Measurements from ENCODE around the gene ANKRD33. TPM values are rescaled to one million over a fixed set of nuclear protein-coding genes. Genes with fewer than 3 reads are reported as not detected.
A peak's percentile ranks its signal among the peaks of the same experiment; 100 is the strongest.

The ANKRD33 gene
- total RNA-seq, 1 donor from 2014 or later = not detected

GRCh38 chr12:51851413-51852124, 36.3 kb upstream of the ANKRD33 start:
- H4K20me1 ChIP-seq (ENCODE audit: insufficient read depth, low read length) = no peaks in the 10 kb centered on the region
- TF ChIP-seq EZH2 (IDR thresholded peaks at IDR 0.05; ENCODE audit: insufficient read depth, low read length) = no peak
- no peak for TF ChIP-seq CTCF (IDR thresholded peaks at IDR 0.05; ENCODE audit: insufficient read depth, low read depth, low read length)
- no peak overlapping the region for H3K27ac ChIP-seq (ENCODE audit: low read depth, low read length)
- no peak overlapping the region for H3K4me3 ChIP-seq (ENCODE audit: insufficient read depth, low read depth, low read length)
- no peaks in the 10 kb centered on the region for H3K36me3 ChIP-seq (ENCODE audit: insufficient read depth, low read length)
- H3K79me2 ChIP-seq (ENCODE audit: insufficient read depth, low read length) = no peaks in the 10 kb centered on the region
- no peaks in the 10 kb centered on the region for H3K36me3 Mint-ChIP-seq (ENCODE audit: low read depth, unreplicated experiment)
- no peak for DNase-seq (ENCODE audit: low read depth)
- no peak overlapping the region for H3K9ac ChIP-seq (ENCODE audit: low read length)
- no peak overlapping the region for H3K27ac Mint-ChIP-seq (ENCODE audit: unreplicated experiment)
- H3K27me3 ChIP-seq (ENCODE audit: insufficient read depth, low read length) = peaks cover 9% of the 10 kb centered on the region
- H3K4me1 ChIP-seq (ENCODE audit: insufficient read depth, low read length) = peaks cover 13% of the 10 kb centered on the region
- H3K27me3 Mint-ChIP-seq (ENCODE audit: low read depth, unreplicated experiment) = peaks cover 7% of the 10 kb centered on the region
- H3K4me1 Mint-ChIP-seq (ENCODE audit: low read depth, unreplicated experiment) = peaks cover 8% of the 10 kb centered on the region
- no peak overlapping the region for H3K4me2 ChIP-seq (ENCODE audit: low read length)
- H2AFZ ChIP-seq (ENCODE audit: low read depth, low read length) = no peak overlapping the region
- no peak overlapping the region for H3K4me3 Mint-ChIP-seq (ENCODE audit: unreplicated experiment)
- no peaks in the 10 kb centered on the region for H3K9me3 Mint-ChIP-seq (ENCODE audit: unreplicated experiment)
- H3K9me3 ChIP-seq (ENCODE audit: insufficient read depth, low read depth, low read length) = no peaks in the 10 kb centered on the region
- no peak for FAIRE-seq

GRCh38 chr12:51852404-51853137, 35.3 kb upstream of the ANKRD33 start:
- no peaks in the 10 kb centered on the region for H3K36me3 ChIP-seq (ENCODE audit: insufficient read depth, low read length)
- no peaks in the 10 kb centered on the region for H4K20me1 ChIP-seq (ENCODE audit: insufficient read depth, low read length)
- no peaks in the 10 kb centered on the region for H3K36me3 Mint-ChIP-seq (ENCODE audit: low read depth, unreplicated experiment)
- FAIRE-seq (no peak), DNase-seq (ENCODE audit: low read depth) (no peak)
- no peak overlapping the region for H3K4me2 ChIP-seq (ENCODE audit: low read length)
- no peak overlapping the region for H2AFZ ChIP-seq (ENCODE audit: low read depth, low read length)
- H3K79me2 ChIP-seq (ENCODE audit: insufficient read depth, low read length) = no peaks in the 10 kb centered on the region
- peaks cover 10% of the 10 kb centered on the region for H3K27me3 Mint-ChIP-seq (ENCODE audit: low read depth, unreplicated experiment)
- H3K9me3 ChIP-seq (ENCODE audit: insufficient read depth, low read depth, low read length) = no peaks in the 10 kb centered on the region
- H3K4me1 ChIP-seq (ENCODE audit: insufficient read depth, low read length) = peaks cover 13% of the 10 kb centered on the region
- no peak overlapping the region for H3K9ac ChIP-seq (ENCODE audit: low read length)
- H3K4me3 ChIP-seq (ENCODE audit: insufficient read depth, low read depth, low read length) = no peak overlapping the region
- TF ChIP-seq EZH2 (IDR thresholded peaks at IDR 0.05; ENCODE audit: insufficient read depth, low read length) = no peak
- no peak for TF ChIP-seq CTCF (IDR thresholded peaks at IDR 0.05; ENCODE audit: insufficient read depth, low read depth, low read length)
- H3K27ac ChIP-seq (ENCODE audit: low read depth, low read length) = no peak overlapping the region
- H3K9me3 Mint-ChIP-seq (ENCODE audit: unreplicated experiment) = no peaks in the 10 kb centered on the region
- H3K27ac Mint-ChIP-seq (ENCODE audit: unreplicated experiment) = peak overlapping the region; percentile 69
- peaks cover 7% of the 10 kb centered on the region for H3K27me3 ChIP-seq (ENCODE audit: insufficient read depth, low read length)
- H3K4me1 Mint-ChIP-seq (ENCODE audit: low read depth, unreplicated experiment) = peaks cover 8% of the 10 kb centered on the region
- H3K4me3 Mint-ChIP-seq (ENCODE audit: unreplicated experiment) = no peak overlapping the region

All from astrocyte (in vitro differentiated cells and primary cell).